ENCODE measurements around the gene IGF2R. TPM values are rescaled to one million over a fixed set of nuclear protein-coding genes. Genes with fewer than 3 reads are reported as not detected.

IGF2R gene
- total RNA-seq, 1 donor from 2014 or later: 105 TPM

- H3K36me3 Mint-ChIP-seq (ENCODE audit: unreplicated experiment): peaks cover 4% of the 10 kb centered on the region
- peaks cover 14% of the 10 kb centered on the region for H3K4me1 Mint-ChIP-seq (ENCODE audit: low read depth, unreplicated experiment)
- no peak for DNase-seq
- no peak for TF ChIP-seq CTCF (IDR thresholded peaks at IDR 0.05; ENCODE audit: partially characterized antibody, unreplicated experiment)
- no peak overlapping the region for H3K27ac Mint-ChIP-seq (ENCODE audit: unreplicated experiment)
- peaks cover 2% of the 10 kb centered on the region for H3K9me3 Mint-ChIP-seq (ENCODE audit: unreplicated experiment)
- no peak overlapping the region for H3K4me3 Mint-ChIP-seq (ENCODE audit: unreplicated experiment)
- H3K27me3 Mint-ChIP-seq (ENCODE audit: unreplicated experiment): no peaks in the 10 kb centered on the region
These were observed 63.0 kb downstream of the IGF2R start for GRCh38 chr6:160031871-160032270.

- no peak overlapping the region for H3K4me3 Mint-ChIP-seq (ENCODE audit: unreplicated experiment)
- peaks cover 14% of the 10 kb centered on the region for H3K4me1 Mint-ChIP-seq (ENCODE audit: low read depth, unreplicated experiment)
- H3K27me3 Mint-ChIP-seq (ENCODE audit: unreplicated experiment): no peaks in the 10 kb centered on the region
- peaks cover 2% of the 10 kb centered on the region for H3K9me3 Mint-ChIP-seq (ENCODE audit: unreplicated experiment)
- no peak for DNase-seq
- peaks cover 4% of the 10 kb centered on the region for H3K36me3 Mint-ChIP-seq (ENCODE audit: unreplicated experiment)
- no peak for TF ChIP-seq CTCF (IDR thresholded peaks at IDR 0.05; ENCODE audit: partially characterized antibody, unreplicated experiment)
- no peak overlapping the region for H3K27ac Mint-ChIP-seq (ENCODE audit: unreplicated experiment)
These were observed 63.7 kb downstream of the IGF2R start for GRCh38 chr6:160032538-160032937.

DNA sequence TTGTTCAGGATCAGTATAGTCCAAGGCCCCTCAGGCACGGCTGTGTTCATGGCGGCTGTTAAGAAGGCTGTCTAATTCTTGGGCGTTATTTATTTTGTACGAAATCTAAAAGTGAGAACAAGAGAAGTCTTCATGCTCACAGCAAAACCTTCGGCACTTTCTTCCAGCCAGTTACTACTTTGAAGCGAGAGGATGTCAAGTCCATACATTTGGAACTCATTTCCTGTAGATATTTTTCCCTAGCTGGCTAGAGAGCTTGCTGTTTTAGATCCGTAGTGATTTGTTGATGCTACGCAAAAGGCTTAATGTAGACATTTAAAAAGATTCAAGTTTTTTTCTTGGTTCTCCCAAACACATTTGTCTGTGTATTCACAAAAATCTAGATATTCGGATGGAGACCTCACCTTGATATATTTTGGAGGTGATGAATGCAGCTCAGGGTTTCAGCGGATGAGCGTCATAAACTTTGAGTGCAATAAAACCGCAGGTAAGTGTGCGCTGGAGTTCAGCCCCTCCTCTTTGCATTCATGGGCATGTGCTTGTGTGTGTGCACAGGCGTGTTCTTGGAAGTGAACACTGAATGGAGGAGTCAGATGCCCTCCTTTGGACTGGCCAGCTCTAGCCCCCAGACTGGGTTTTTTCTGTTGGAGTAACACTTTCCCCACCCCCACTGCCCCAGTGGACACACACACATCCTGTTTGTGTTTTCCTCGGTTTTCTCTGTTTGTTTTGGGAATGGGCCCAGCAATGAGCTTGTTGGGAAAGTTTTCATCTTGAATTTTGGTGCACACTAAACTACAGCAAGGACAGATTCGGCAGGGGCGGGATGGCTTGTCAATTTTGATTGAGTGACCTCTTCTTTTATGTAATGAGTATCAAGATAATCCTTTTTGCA is 65.4 kb downstream of the IGF2R start:
- Mint-ChIP-seq H3K27me3 (ENCODE audit: unreplicated experiment) (no peaks in the 10 kb centered on the region), H3K9me3 (ENCODE audit: unreplicated experiment) (peaks cover 2% of the 10 kb centered on the region), H3K36me3 (ENCODE audit: unreplicated experiment) (peaks cover 4% of the 10 kb centered on the region), H3K4me1 (ENCODE audit: low read depth, unreplicated experiment) (peaks cover 14% of the 10 kb centered on the region), H3K4me3 (ENCODE audit: unreplicated experiment) (no peak overlapping the region), H3K27ac (ENCODE audit: unreplicated experiment) (no peak overlapping the region)
- no peak for DNase-seq
- no peak for TF ChIP-seq CTCF (IDR thresholded peaks at IDR 0.05; ENCODE audit: partially characterized antibody, unreplicated experiment)

GRCh38 chr6:160035241-160035640 is 66.4 kb downstream of the IGF2R start:
- no peak overlapping the region for H3K27ac Mint-ChIP-seq (ENCODE audit: unreplicated experiment)

More at GRCh38 chr6:160035241-160035640, 66.4 kb downstream of the IGF2R start:
- Mint-ChIP-seq H3K4me1 (ENCODE audit: low read depth, unreplicated experiment) (peaks cover 8% of the 10 kb centered on the region), H3K27me3 (ENCODE audit: unreplicated experiment) (no peaks in the 10 kb centered on the region), H3K9me3 (ENCODE audit: unreplicated experiment) (peaks cover 2% of the 10 kb centered on the region), H3K4me3 (ENCODE audit: unreplicated experiment) (no peak overlapping the region), H3K36me3 (ENCODE audit: unreplicated experiment) (peaks cover 4% of the 10 kb centered on the region)
- DNase-seq: no peak
- TF ChIP-seq CTCF (IDR thresholded peaks at IDR 0.05; ENCODE audit: partially characterized antibody, unreplicated experiment): no peak
